Measurements from ENCODE around the gene QRICH2. TPM values are rescaled to one million over a fixed set of nuclear protein-coding genes. Genes with fewer than 3 reads are reported as not detected.

QRICH2 gene
- total and polyA plus RNA-seq, 9 of the 15 experiments (the other 6 are each of a cell fraction or from before 2014, with no cell fraction given) = 0.03 to 1.6 (median 0.81) TPM

GRCh38 chr17:76268991-76269981, 38.8 kb downstream of the QRICH2 start (continued):
- no peak for TF ChIP-seq YY1 (IDR thresholded peaks at IDR 0.05; ENCODE audit: borderline replicate concordance in 1 of 3, control insufficient read depth in 1 of 3, extremely low read depth in 1 of 3, insufficient read depth in 3 of 3, insufficient read length in 1 of 3, insufficient replicate concordance in 2 of 3, low read depth in 1 of 3, low read length in 2 of 3)
- peak; percentile 90 for TF ChIP-seq MEF2A (IDR thresholded peaks at IDR 0.05; ENCODE audit: control insufficient read depth, low read depth, low read length)
- TF ChIP-seq POLR2G (IDR thresholded peaks at IDR 0.05; ENCODE audit: low read depth, low read length) = no peak; the same call in none of the 2 replicates
- no peak for TF ChIP-seq ZBTB12 (CRISPR knock-in tag; IDR thresholded peaks at IDR 0.05)
- no peak for TF ChIP-seq SAP30 (IDR thresholded peaks at IDR 0.05; ENCODE audit: borderline replicate concordance, insufficient read depth, low read depth, low read length, poor library complexity, severe bottlenecking)
- TF ChIP-seq JUND (IDR thresholded peaks at IDR 0.05; ENCODE audit: borderline replicate concordance, low read depth, low read length) = no peak
- TF ChIP-seq JUND (tag; IDR thresholded peaks at IDR 0.05; ENCODE audit: borderline replicate concordance, low read depth, low read length) = no peak
- TF ChIP-seq SUPT5H (IDR thresholded peaks at IDR 0.05) = peak; percentile 45; the same call in 1 of the 2 replicates
- no peak for TF ChIP-seq HNRNPH1 (optimal IDR thresholded peaks at IDR 0.05; ENCODE audit: low read depth, low read length)
- TF ChIP-seq NFIX (CRISPR knock-in tag; IDR thresholded peaks at IDR 0.05; ENCODE audit: low read depth) = no peak
- peak; percentile 56; the same call in 1 of the 2 replicates for TF ChIP-seq ZBTB43 (CRISPR knock-in tag; IDR thresholded peaks at IDR 0.05)
- no peak for TF ChIP-seq MTA2 (IDR thresholded peaks at IDR 0.05; ENCODE audit: low read depth)
- no peak for TF ChIP-seq RBM39 (optimal IDR thresholded peaks at IDR 0.05; ENCODE audit: low read depth, low read length)
- TF ChIP-seq ZNF778 (CRISPR knock-in tag; IDR thresholded peaks at IDR 0.05) = no peak
- TF ChIP-seq ZNF354B (CRISPR knock-in tag; IDR thresholded peaks at IDR 0.05) = no peak
- no peak for TF ChIP-seq MYBL2 (IDR thresholded peaks at IDR 0.05; ENCODE audit: low read depth)
- no peak for TF ChIP-seq MYBL2 (CRISPR knock-in tag; IDR thresholded peaks at IDR 0.05; ENCODE audit: borderline replicate concordance)
- no peak for TF ChIP-seq DNMT1 (IDR thresholded peaks at IDR 0.05)
- TF ChIP-seq EP300 (IDR thresholded peaks at IDR 0.05; ENCODE audit: low read length) = peak; percentile 67
- TF ChIP-seq ZNF134 (CRISPR knock-in tag; conservative IDR thresholded peaks at IDR 0.05) = no peak
- TF ChIP-seq FOXK1 (CRISPR knock-in tag; IDR thresholded peaks at IDR 0.05; ENCODE audit: borderline replicate concordance) = 0 out of 2 replicates have a peak, but pooled peaks have one; percentile 63
- no peak for TF ChIP-seq GABPB1 (CRISPR knock-in tag; IDR thresholded peaks at IDR 0.05)
- no peak for TF ChIP-seq ZNF830 (CRISPR knock-in tag; IDR thresholded peaks at IDR 0.05)
- TF ChIP-seq ZNF766 (CRISPR knock-in tag; conservative IDR thresholded peaks at IDR 0.05) = no peak
- TF ChIP-seq TEAD1 (CRISPR knock-in tag; IDR thresholded peaks at IDR 0.05) = peak in 1 of 2 experiments; percentile 27; a peak in 1 of 4 replicates

Measured in K562 (cell line).